ENCODE measurements around the gene SEM1.

- TF ChIP-seq CTCF (IDR thresholded peaks at IDR 0.05), result no peak
- no peak for TF ChIP-seq POLR2A (IDR thresholded peaks at IDR 0.05)
- no peak for TF ChIP-seq EP300 (IDR thresholded peaks at IDR 0.05)
- TF ChIP-seq POLR2AphosphoS5 (IDR thresholded peaks at IDR 0.05), result no peak
Measured at GRCh38 chr7:96719164-96719563, 9.5 kb upstream of the SEM1 start.

Measured in gastroesophageal sphincter (tissue), 3 donors.